Esophagus squamous epithelium (tissue), 5 donors: ENCODE results near the gene CTXND1. TPM values are rescaled to one million over a fixed set of nuclear protein-coding genes. Genes with fewer than 3 reads are reported as not detected.
A peak's percentile ranks its signal among the peaks of the same experiment; 100 is the strongest.

Experiments
- DNase-seq: peaks from one replicate; lab custom pipeline; 2025; lab: John Stamatoyannopoulos, UW
- H3K27ac ChIP-seq, 4 donors: fragments of 200-600 bp; sonication (generic); one replicate each; pipeline ENCODE4 v1.5.1; 2016 to 2019; ENCODE audit warnings: mild to moderate bottlenecking in 1 of 4
- H3K27me3 ChIP-seq, 4 donors: fragments of 200-600 bp; sonication (generic); 1 replicate in 3 of 4; 2 replicates in 1 of 4; pipeline versions ENCODE4 v1.5.1 to v1.6.0; 2017 to 2021; ENCODE audit warnings: antibody characterized with exemption in 1 of 4
- H3K36me3 ChIP-seq, 3 donors: fragments of 200-600 bp; sonication (generic); one replicate each; pipeline ENCODE4 v1.5.1; 2016 to 2019
- H3K4me1 ChIP-seq, 3 donors: fragments of 200-600 bp; sonication (generic); one replicate each; pipeline ENCODE4 v1.5.1; 2017 to 2019
- H3K4me3 ChIP-seq, 4 donors: fragments of 200-600 bp; sonication (generic); 1 replicate in 3 of 4; 2 replicates in 1 of 4; pipeline ENCODE4 v1.5.1; 2016 to 2019; ENCODE audit warnings: mild to moderate bottlenecking in 2 of 4, moderate library complexity in 1 of 4
- H3K9me3 ChIP-seq, 3 donors: fragments of 200-600 bp; sonication (generic); one replicate each; pipeline ENCODE4 v1.5.1; 2016 to 2019
- POLR2A ChIP-seq, 4 donors: fragments of 450-650 bp; IDR thresholded peaks; one replicate each; pipeline ENCODE4 v1.6.1; 2017; ENCODE audit warnings: antibody characterized with exemption in 4 of 4, mild to moderate bottlenecking in 4 of 4, moderate library complexity in 3 of 4
- WGBS, 2 donors: methylation state at CpG; one replicate each; pipeline ENCODE4 v1.1.5; 2018; 5-methylcytosine and 5-hydroxymethylcytosine counted together
- intact Hi-C: fragments of 100-400 bp; cut with DNase I; formaldehyde crosslinking; loops from one replicate; pipeline ENCODE4 v1.15.0; 2022
- total RNA-seq, 4 donors: library from RNA; depleted of rRNA; stranded (reverse); fragments of >200 nt; gene quantifications; one replicate each; pipeline ENCODE4 v1.1.0, GENCODE V29; 2016
- TF ChIP-seq, protein P1 (sequence below), 6 experiments: fragments of 450-650 bp in 4 of 6; fragments of 200-600 bp in 2 of 6; sonication (generic) in 2 of 6; IDR thresholded peaks; one replicate each; pipeline ENCODE4 v1.5.1; 2016 to 2019; ENCODE audit warnings: antibody characterized with exemption in 6 of 6, mild to moderate bottlenecking in 4 of 6, moderate library complexity in 4 of 6
- donor health status: DM: yes; HTN: yes; CAD: no.

The CTXND1 gene
- total RNA-seq, 4 donors from 2014 or later, result not detected

DNA sequence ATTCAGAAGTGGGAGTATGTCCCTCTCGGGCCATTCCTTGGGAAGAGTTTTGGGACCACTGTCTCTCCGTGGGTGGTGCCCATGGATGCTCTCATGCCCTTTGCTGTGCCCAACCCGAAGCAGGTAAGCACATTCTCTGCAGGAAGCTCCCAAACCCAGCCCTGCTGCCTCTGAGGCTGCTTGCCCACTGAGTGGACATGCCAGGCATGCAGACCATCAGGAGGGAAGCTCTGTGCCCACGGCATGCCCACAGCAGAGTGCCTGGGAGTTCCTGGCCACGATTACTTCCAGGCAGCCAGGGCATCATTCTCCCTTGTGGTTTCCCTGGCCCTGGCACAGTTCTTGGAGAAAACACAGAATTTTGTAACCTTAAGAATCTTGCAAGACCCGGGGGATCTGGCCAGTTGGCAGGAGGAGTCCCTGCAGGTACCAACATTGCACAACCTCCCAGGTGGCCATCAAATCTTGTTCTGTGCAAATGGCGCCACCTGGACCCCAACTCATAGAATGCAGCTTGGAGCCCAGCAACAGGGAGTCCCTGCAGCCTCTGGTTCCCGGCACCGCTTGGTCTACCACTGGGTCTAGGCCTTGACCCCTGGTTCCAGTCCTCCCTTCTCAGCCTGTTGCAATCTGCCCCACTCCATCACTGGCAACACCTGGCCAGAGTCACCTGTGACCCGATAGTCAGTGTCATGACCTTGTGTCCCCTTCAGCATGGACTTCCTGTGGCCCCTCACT is 78.8 kb downstream of the CTXND1 start:
- WGBS, 2 donors, result 50 to 75% methylated on average over 7 of the region's 10 CpGs
- Histone ChIP-seq H3K36me3 (peaks cover 0 to 66% (median 0%) of the 10 kb centered on the region in 3 donors), H3K27ac (peak overlapping the region in 1 of 4 donors; percentile 75)

DNA sequence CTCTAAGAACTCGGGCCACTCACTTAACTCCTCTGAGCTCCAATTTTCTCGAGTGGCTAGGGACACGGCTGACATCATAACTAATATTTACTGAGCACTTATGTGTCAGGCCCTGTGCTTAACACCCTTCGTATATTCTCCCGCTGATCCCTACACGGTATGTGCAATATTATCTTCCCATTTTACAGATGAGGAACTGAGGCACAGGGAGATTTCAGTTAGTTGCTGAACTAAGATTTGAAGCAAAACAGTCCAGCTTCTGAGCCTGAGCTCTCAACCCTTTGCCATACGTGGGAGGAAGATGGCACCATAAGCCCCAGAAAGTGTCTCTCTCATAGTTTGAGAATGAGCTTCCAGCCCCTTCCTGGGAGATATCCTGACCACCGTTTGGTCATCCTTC is 79.6 kb downstream of the CTXND1 start:
- Histone ChIP-seq H3K27me3 (no peaks in the 10 kb centered on the region), H3K4me3 (no peak overlapping the region), H3K36me3 (peaks cover 0 to 58% (median 0%) of the 10 kb centered on the region in 3 donors), H3K9me3 (no peaks in the 10 kb centered on the region), H3K27ac (no peak overlapping the region), H3K4me1 (peaks cover 0 to 7% (median 4%) of the 10 kb centered on the region in 3 donors)
- TF ChIP-seq POLR2A (IDR thresholded peaks at IDR 0.05), result no peak
- TF ChIP-seq, protein P1, sequence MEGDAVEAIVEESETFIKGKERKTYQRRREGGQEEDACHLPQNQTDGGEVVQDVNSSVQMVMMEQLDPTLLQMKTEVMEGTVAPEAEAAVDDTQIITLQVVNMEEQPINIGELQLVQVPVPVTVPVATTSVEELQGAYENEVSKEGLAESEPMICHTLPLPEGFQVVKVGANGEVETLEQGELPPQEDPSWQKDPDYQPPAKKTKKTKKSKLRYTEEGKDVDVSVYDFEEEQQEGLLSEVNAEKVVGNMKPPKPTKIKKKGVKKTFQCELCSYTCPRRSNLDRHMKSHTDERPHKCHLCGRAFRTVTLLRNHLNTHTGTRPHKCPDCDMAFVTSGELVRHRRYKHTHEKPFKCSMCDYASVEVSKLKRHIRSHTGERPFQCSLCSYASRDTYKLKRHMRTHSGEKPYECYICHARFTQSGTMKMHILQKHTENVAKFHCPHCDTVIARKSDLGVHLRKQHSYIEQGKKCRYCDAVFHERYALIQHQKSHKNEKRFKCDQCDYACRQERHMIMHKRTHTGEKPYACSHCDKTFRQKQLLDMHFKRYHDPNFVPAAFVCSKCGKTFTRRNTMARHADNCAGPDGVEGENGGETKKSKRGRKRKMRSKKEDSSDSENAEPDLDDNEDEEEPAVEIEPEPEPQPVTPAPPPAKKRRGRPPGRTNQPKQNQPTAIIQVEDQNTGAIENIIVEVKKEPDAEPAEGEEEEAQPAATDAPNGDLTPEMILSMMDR (IDR thresholded peaks at IDR 0.05), result no peak
- DNase-seq, result no peak
- intact Hi-C loops, result no loop called here
- WGBS, 2 donors, result 66 to 87% methylated on average over 7 to 8 of the region's 8 CpGs

More for the DNA sequence above, 78.8 kb downstream of the CTXND1 start:
- Histone ChIP-seq H3K27me3 (no peaks in the 10 kb centered on the region), H3K4me1 (peaks cover 0 to 6% (median 4%) of the 10 kb centered on the region in 3 donors), H3K4me3 (no peak overlapping the region), H3K9me3 (no peaks in the 10 kb centered on the region)
- DNase-seq, result no peak
- no peak for TF ChIP-seq POLR2A (IDR thresholded peaks at IDR 0.05)
- TF ChIP-seq, protein P1 (IDR thresholded peaks at IDR 0.05), result peak; percentile 60 to 79 (median 70)
- intact Hi-C loops, result no loop called here

DNA sequence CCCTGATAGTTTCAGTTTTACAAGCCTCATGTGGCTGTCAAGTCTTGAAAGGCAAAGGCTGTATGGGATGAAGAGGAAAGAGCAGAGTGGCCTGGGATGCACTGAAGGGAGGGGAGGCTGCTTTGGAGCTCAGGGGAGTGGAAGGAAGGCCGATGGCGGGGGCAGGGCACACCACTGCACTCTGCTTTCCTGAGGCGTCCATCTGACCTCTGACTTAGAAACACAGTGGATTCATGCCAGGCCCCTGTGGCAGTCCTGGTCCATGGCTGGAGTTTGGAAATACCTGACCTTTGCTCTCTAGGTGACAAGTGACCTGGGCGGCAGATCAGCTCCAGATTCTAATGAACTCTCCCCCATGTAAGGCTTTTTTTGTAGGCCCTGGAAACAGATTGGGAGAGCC is 80.2 kb downstream of the CTXND1 start:
- DNase-seq, result no peak
- WGBS, 2 donors, result 80 to 96% methylated on average over 3 to 4 of the region's 4 CpGs
- intact Hi-C loops, result no loop called here

DNA sequence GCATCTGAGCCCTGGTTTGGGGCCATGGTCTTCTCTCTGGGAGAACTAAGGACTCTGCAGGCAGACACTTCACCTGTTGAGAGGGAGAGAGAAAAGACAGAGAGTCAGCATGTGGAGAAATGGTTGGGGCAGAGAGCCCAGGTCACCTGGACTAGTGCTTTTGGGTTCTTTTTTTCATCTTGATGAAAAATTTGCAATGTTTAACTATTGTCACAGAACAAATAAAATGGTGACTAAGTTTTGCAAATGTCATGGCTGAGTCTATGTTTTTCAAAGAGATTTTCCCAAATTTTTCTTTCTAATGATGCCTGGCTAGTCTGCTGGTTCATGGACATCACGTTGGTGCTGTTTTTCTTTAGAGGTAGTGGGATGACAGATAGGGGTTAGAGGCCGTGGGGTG is 81.4 kb downstream of the CTXND1 start:
- WGBS, 2 donors, result 89 to 92% methylated on average over 2 of the region's 2 CpGs
- Histone ChIP-seq H3K4me3 (no peak overlapping the region), H3K4me1 (peaks cover 0 to 7% (median 4%) of the 10 kb centered on the region in 3 donors), H3K9me3 (no peaks in the 10 kb centered on the region), H3K36me3 (peaks cover 0 to 42% (median 0%) of the 10 kb centered on the region in 3 donors), H3K27me3 (no peaks in the 10 kb centered on the region), H3K27ac (no peak overlapping the region)
- TF ChIP-seq, protein P1 (IDR thresholded peaks at IDR 0.05), result no peak
- no peak for TF ChIP-seq POLR2A (IDR thresholded peaks at IDR 0.05)
- intact Hi-C loops, result no loop called here
- DNase-seq, result no peak

More for the DNA sequence above, 80.2 kb downstream of the CTXND1 start:
- Histone ChIP-seq H3K27me3 (no peaks in the 10 kb centered on the region), H3K4me1 (peaks cover 0 to 7% (median 4%) of the 10 kb centered on the region in 3 donors), H3K4me3 (no peak overlapping the region), H3K27ac (no peak overlapping the region), H3K9me3 (no peaks in the 10 kb centered on the region), H3K36me3 (peaks cover 0 to 52% (median 0%) of the 10 kb centered on the region in 3 donors)
- no peak for TF ChIP-seq POLR2A (IDR thresholded peaks at IDR 0.05)
- TF ChIP-seq, protein P1 (IDR thresholded peaks at IDR 0.05), result no peak

DNA sequence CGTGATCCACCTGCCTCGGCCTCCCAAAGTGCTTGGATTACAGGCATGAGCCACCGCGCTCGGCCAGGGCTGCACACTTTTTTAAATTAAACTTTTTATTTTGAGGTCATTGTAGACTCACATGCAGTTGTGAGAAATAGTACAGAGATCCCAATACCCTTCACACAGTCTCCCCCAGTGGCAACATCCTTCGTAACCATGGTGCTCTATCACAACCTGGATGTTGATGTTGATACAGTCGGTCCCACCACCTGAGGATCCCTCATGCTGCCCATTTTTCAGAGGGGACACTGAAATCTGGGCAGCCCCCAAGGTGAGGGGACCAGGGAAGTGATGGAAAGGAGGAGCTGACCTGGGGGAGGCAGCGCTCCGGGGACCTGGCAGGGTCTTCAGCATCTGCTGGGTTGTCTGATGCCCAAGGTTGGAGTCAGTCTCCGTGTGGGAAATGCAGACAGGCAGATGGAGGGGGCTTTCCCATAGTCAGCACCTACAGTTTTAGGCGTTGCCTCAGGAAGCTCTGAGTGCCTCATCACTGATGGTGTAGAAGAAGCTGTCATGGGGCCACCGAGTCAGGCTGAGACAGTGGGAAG is 82.2 kb downstream of the CTXND1 start:
- H3K4me1 ChIP-seq, result peaks cover 0 to 7% (median 4%) of the 10 kb centered on the region in 3 donors
- no peaks in the 10 kb centered on the region for H3K9me3 ChIP-seq
- no peak for DNase-seq
- intact Hi-C loops, result loop anchor here (10.0 kb wide), 1 partner anchor 105 kb away; no protein-coding TSS in a partner anchor
- 95 to 97% methylated on average over 4 to 9 of the region's 12 CpGs for WGBS, 2 donors
- H3K4me3 ChIP-seq, result no peak overlapping the region
- no peak overlapping the region for H3K27ac ChIP-seq
- TF ChIP-seq, protein P1 (IDR thresholded peaks at IDR 0.05), result no peak
- no peak for TF ChIP-seq POLR2A (IDR thresholded peaks at IDR 0.05)
- H3K36me3 ChIP-seq, result peaks cover 0 to 35% (median 0%) of the 10 kb centered on the region in 3 donors
- H3K27me3 ChIP-seq, result no peaks in the 10 kb centered on the region
